ENCODE data around the gene TMEM131. TPM values are rescaled to one million over a fixed set of nuclear protein-coding genes. Genes with fewer than 3 reads are reported as not detected.

TMEM131 gene
- total RNA-seq, 2 experiments from 2014 or later = 17.4 to 32.3 TPM

GRCh38 chr2:98040331-98040939, 44.7 kb upstream of the TMEM131 start:
- H2AFZ ChIP-seq (ENCODE audit: low read length) = no peak overlapping the region
- H3K9me3 ChIP-seq (ENCODE audit: low read length) = no peaks in the 10 kb centered on the region; the same call in 1 of the 2 replicates
- no peaks in the 10 kb centered on the region for H3K36me3 ChIP-seq (ENCODE audit: insufficient read depth, low read length)
- CTCF ChIA-PET (ENCODE audit: unreplicated experiment) = no interaction called here
- no peak for DNase-seq (ENCODE audit: low spot score)
- H3K27ac ChIP-seq (ENCODE audit: low read depth, low read length, poor library complexity, severe bottlenecking) = no peak overlapping the region
- H3K4me3 ChIP-seq (ENCODE audit: low read depth, low read length, poor library complexity, severe bottlenecking) = no peak overlapping the region
- TF ChIP-seq EZH2phosphoT487 (IDR thresholded peaks at IDR 0.05; ENCODE audit: borderline replicate concordance, low read depth, low read length) = no peak
- POLR2A ChIA-PET = no interaction called here
- no TSS peak for BruUV-seq (replicated peaks)
- no peaks in the 10 kb centered on the region for H3K79me2 ChIP-seq (ENCODE audit: insufficient read depth, low read depth, low read length)
- peaks cover 11% of the 10 kb centered on the region for H3K4me1 ChIP-seq (ENCODE audit: insufficient read depth, low read length, poor library complexity, severe bottlenecking)
- intact Hi-C loops (cut with micrococcal nuclease; ENCODE audit: unreplicated experiment) = no loop called here
- no peaks in the 10 kb centered on the region for H4K20me1 ChIP-seq (ENCODE audit: insufficient read depth, low read length)
- H3K9me2 ChIP-seq (ENCODE audit: insufficient read depth, low read length) = no peaks in the 10 kb centered on the region
- no peak overlapping the region for H3K4me2 ChIP-seq (ENCODE audit: low read length)

- intact Hi-C loops (cut with micrococcal nuclease; ENCODE audit: unreplicated experiment) = no loop called here
- peak overlapping the region; percentile 26; the same call in 1 of the 2 replicates for H3K4me2 ChIP-seq (ENCODE audit: low read length)
- no peaks in the 10 kb centered on the region for H3K36me3 ChIP-seq (ENCODE audit: insufficient read depth, low read length)
- no peak overlapping the region for H2AFZ ChIP-seq (ENCODE audit: low read length)
- no peak overlapping the region for H3K4me3 ChIP-seq (ENCODE audit: low read depth, low read length, poor library complexity, severe bottlenecking)
- no TSS peak for BruUV-seq (replicated peaks)
- POLR2A ChIA-PET = interaction anchor here (0.7 to 1.4 kb wide), 3 partner anchors 12 to 19 kb away, joined by 3 read pairs; no protein-coding TSS in a partner anchor
- no peaks in the 10 kb centered on the region; the same call in 1 of the 2 replicates for H3K9me3 ChIP-seq (ENCODE audit: low read length)
- no peak overlapping the region for H3K27ac ChIP-seq (ENCODE audit: low read depth, low read length, poor library complexity, severe bottlenecking)
- H3K4me1 ChIP-seq (ENCODE audit: insufficient read depth, low read length, poor library complexity, severe bottlenecking) = peaks cover 11% of the 10 kb centered on the region
- CTCF ChIA-PET (ENCODE audit: unreplicated experiment) = no interaction called here
- H3K9me2 ChIP-seq (ENCODE audit: insufficient read depth, low read length) = no peaks in the 10 kb centered on the region
- TF ChIP-seq EZH2phosphoT487 (IDR thresholded peaks at IDR 0.05; ENCODE audit: borderline replicate concordance, low read depth, low read length) = no peak
- no peak for TF ChIP-seq CTCF (conservative IDR thresholded peaks at IDR 0.05; ENCODE audit: low read length)
- H3K79me2 ChIP-seq (ENCODE audit: insufficient read depth, low read depth, low read length) = no peaks in the 10 kb centered on the region
- peak; percentile 37 for DNase-seq (ENCODE audit: low spot score)
- no peaks in the 10 kb centered on the region for H4K20me1 ChIP-seq (ENCODE audit: insufficient read depth, low read length)
Observed at GRCh38 chr2:98039085-98039756, 43.5 kb upstream of the TMEM131 start.

GRCh38 chr2:98037666-98038336, 42.1 kb upstream of the TMEM131 start:
- Histone ChIP-seq H3K4me1 (ENCODE audit: insufficient read depth, low read length, poor library complexity, severe bottlenecking) (peaks cover 13% of the 10 kb centered on the region), H3K79me2 (ENCODE audit: insufficient read depth, low read depth, low read length) (no peaks in the 10 kb centered on the region), H3K4me3 (ENCODE audit: low read depth, low read length, poor library complexity, severe bottlenecking) (no peak overlapping the region), H3K36me3 (ENCODE audit: insufficient read depth, low read length) (no peaks in the 10 kb centered on the region), H3K9me3 (ENCODE audit: low read length) (no peaks in the 10 kb centered on the region), H3K4me2 (ENCODE audit: low read length) (no peak overlapping the region), H3K9me2 (ENCODE audit: insufficient read depth, low read length) (no peaks in the 10 kb centered on the region), H2AFZ (ENCODE audit: low read length) (no peak overlapping the region), H4K20me1 (ENCODE audit: insufficient read depth, low read length) (no peaks in the 10 kb centered on the region), H3K27ac (ENCODE audit: low read depth, low read length, poor library complexity, severe bottlenecking) (no peak overlapping the region)
- BruUV-seq (replicated peaks) = no TSS peak
- CTCF ChIA-PET (ENCODE audit: unreplicated experiment) = interaction anchor here (1.0 kb wide), 1 partner anchor 9 kb away, joined by 3 read pairs; no protein-coding TSS in a partner anchor
- TF ChIP-seq EZH2phosphoT487 (IDR thresholded peaks at IDR 0.05; ENCODE audit: borderline replicate concordance, low read depth, low read length) = no peak
- no peak for TF ChIP-seq CTCF (conservative IDR thresholded peaks at IDR 0.05; ENCODE audit: low read length)
- DNase-seq (ENCODE audit: low spot score) = no peak
- POLR2A ChIA-PET = interaction anchor here (1.4 kb wide), 1 partner anchor 9 kb away, joined by 6 read pairs; no protein-coding TSS in a partner anchor
- intact Hi-C loops (cut with micrococcal nuclease; ENCODE audit: unreplicated experiment) = no loop called here
